AG04449 (cell line): ENCODE data around the gene NRBF2.

ENCODE experiments used
- CTCF ChIA-PET: fragments of 350-600 bp; formaldehyde crosslinking; extraction: SDS; loops from one replicate; lab custom pipeline; 2021; ENCODE audit warnings: antibody characterized with exemption; lab: Yijun Ruan, JAX
- POLR2A ChIA-PET: fragments of 400-600, 350-600 bp; formaldehyde crosslinking; extraction: SDS; loops from one replicate; lab custom pipeline; 2020; ENCODE audit warnings: antibody characterized with exemption, inconsistent platforms; lab: Yijun Ruan, JAX
- DNase-seq: peaks from one replicate; pipeline ENCODE4 v3.0.0-alpha.2; 2010; ENCODE audit warnings: low read depth, low spot score
- H3K4me3 ChIP-seq: 2 replicates; pipeline ENCODE4 v1.5.1; 2011; ENCODE audit warnings: low read depth, mild to moderate bottlenecking, control low read depth, low read length
- TF ChIP-seq, protein P1 (sequence below): IDR thresholded peaks from one replicate; pipeline ENCODE4 v1.5.1; 2011; ENCODE audit warnings: mild to moderate bottlenecking, moderate library complexity, low read length, control low read depth, inconsistent platforms; ENCODE audit not compliant: insufficient read depth; ENCODE audit errors: missing control alignments

The NRBF2 gene

DNA sequence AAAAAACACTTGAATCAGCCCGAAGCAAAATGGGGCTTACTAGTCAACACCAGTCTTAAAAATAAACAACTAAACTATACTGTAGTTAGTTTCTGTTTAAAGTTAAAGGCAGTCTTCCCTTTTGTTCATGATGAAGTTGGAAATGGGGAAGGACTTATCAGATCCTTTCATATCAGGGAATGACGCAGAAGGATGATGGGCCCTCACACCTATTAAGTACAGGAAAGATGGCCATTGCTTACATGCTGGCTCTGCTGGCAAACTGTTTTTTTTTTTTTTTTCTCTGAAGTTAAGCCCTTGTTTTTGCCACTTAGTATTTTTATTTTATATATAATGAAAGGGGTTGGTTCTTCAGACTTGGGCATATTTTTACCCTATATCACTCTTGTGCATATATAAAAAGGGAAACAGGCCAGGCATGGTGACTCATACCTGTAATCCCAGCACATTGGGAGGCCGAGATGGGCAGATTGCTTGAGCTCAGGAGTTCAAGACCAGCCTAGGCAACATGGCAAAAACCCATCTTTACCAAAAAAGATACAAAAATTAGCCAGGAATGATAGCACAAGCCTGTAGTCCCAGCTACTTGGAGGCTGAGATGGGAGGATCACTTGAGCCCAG lies 16.6 kb upstream of the NRBF2 start:
- TF ChIP-seq, protein P1, sequence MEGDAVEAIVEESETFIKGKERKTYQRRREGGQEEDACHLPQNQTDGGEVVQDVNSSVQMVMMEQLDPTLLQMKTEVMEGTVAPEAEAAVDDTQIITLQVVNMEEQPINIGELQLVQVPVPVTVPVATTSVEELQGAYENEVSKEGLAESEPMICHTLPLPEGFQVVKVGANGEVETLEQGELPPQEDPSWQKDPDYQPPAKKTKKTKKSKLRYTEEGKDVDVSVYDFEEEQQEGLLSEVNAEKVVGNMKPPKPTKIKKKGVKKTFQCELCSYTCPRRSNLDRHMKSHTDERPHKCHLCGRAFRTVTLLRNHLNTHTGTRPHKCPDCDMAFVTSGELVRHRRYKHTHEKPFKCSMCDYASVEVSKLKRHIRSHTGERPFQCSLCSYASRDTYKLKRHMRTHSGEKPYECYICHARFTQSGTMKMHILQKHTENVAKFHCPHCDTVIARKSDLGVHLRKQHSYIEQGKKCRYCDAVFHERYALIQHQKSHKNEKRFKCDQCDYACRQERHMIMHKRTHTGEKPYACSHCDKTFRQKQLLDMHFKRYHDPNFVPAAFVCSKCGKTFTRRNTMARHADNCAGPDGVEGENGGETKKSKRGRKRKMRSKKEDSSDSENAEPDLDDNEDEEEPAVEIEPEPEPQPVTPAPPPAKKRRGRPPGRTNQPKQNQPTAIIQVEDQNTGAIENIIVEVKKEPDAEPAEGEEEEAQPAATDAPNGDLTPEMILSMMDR = no peak
- H3K4me3 ChIP-seq = no peak overlapping the region
- CTCF ChIA-PET = no interaction called here
- no peak for DNase-seq
- POLR2A ChIA-PET = no interaction called here

- TF ChIP-seq, protein P1 = no peak
- CTCF ChIA-PET = no interaction called here
- no peak for DNase-seq
- no peak overlapping the region for H3K4me3 ChIP-seq
- POLR2A ChIA-PET = no interaction called here
These were observed 14.1 kb upstream of the NRBF2 start for GRCh38 chr10:63119041-63119440.

GRCh38 chr10:63120554-63120953 lies 12.6 kb upstream of the NRBF2 start:
- DNase-seq = peak; percentile 76
- TF ChIP-seq, protein P1 = no peak
- CTCF ChIA-PET = interaction anchor here (1.4 kb wide), 1 partner anchor 11 kb away, joined by 3 read pairs; no protein-coding TSS in a partner anchor
- POLR2A ChIA-PET = interaction anchor here (0.6 kb wide), 1 partner anchor 145 kb away, joined by 3 read pairs; no protein-coding TSS in a partner anchor
- H3K4me3 ChIP-seq = no peak overlapping the region

DNA sequence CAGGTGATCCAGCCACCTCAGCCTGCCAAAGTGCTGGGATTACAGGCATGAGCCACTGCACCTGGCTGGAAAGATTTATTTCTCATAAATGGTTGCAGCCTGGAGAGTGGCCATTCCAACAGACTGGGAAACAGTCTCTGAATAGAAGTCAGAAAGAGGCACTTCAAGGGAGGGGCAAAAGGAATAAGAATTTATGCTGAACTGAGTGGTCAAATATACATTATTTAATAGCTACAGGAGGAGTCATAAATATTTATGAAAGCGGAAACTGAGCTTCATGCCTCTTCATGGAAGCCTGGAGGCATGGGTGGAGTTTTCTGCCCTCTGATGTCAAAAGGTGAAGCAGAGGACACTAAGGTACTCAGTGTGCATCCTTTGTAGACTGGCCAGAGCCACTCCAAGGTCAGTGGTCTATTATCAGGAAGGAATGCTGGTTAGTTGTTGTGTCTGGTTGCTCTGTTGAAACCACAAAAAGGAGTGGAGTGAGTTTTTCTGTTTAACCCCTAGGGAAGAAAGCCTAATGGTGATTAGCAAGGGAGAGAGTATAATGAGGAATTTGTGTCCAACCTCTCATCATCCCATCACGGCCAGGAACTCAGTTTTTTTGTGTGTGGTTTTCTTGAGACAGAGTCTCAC lies 9.3 kb upstream of the NRBF2 start:
- POLR2A ChIA-PET = no interaction called here
- TF ChIP-seq, protein P1 = no peak
- CTCF ChIA-PET = no interaction called here

GRCh38 chr10:63125459-63125858 lies 7.7 kb upstream of the NRBF2 start:
- H3K4me3 ChIP-seq = no peak overlapping the region
- TF ChIP-seq, protein P1 = no peak
- DNase-seq = no peak
- POLR2A ChIA-PET = no interaction called here
- CTCF ChIA-PET = no interaction called here

More for the DNA sequence above, 9.3 kb upstream of the NRBF2 start:
- no peak overlapping the region for H3K4me3 ChIP-seq
- no peak for DNase-seq

DNA sequence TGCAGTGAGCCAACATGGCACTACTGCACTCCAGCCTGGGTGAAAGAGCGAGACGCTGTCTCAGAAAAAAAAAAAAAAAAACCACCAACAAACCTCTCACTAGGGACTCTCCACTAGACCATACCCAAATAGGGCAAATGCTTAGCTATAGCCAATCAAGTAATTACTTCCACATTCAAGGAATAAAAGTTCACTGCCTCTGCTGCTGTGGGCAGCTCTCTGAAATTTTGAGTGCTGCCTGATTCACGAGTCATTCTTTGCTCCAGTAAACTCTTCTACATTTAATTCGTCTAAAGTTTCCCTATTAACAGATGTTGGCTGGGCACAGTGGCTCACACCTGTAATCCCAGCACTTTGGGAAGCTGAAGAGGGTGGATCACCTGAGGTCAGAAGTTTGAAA lies 4.7 kb upstream of the NRBF2 start:
- ChIA-PET POLR2A (interaction anchor here (0.6 kb wide), 1 partner anchor 22 kb away, joined by 5 read pairs; no protein-coding TSS in a partner anchor), CTCF (no interaction called here)
- H3K4me3 ChIP-seq = no peak overlapping the region
- TF ChIP-seq, protein P1 = no peak
- DNase-seq = peak; percentile 36
